ENCODE results near the gene TNNI2.

- TF ChIP-seq ZNF274 (IDR thresholded peaks at IDR 0.05; ENCODE audit: low read depth, low read length) (no peak), YY1 (IDR thresholded peaks at IDR 0.05; ENCODE audit: insufficient read depth, insufficient read length) (no peak)
Observed at GRCh38 chr11:1817511-1817910, 21.3 kb upstream of the TNNI2 start.
